ENCODE measurements around the gene LYSET. TPM values are rescaled to one million over a fixed set of nuclear protein-coding genes. Genes with fewer than 3 reads are reported as not detected.

The LYSET gene
- total and polyA plus RNA-seq, 4 donors, result 7.6 to 27.4 (median 26.7) TPM

GRCh38 chr14:93175492-93175891 is 9.6 kb upstream of the LYSET start:
- Histone ChIP-seq H3K36me3 (ENCODE audit: control insufficient read depth in 4 of 4, insufficient read depth in 4 of 4, low read length in 4 of 4) (no peaks in the 10 kb centered on the region), H3K9ac (ENCODE audit: insufficient read depth in 1 of 2, low read length in 2 of 2) (no peak overlapping the region), H3K4me3 (no peak overlapping the region), H3K9me3 (ENCODE audit: control insufficient read depth in 4 of 4, insufficient read depth in 3 of 4, low read length in 3 of 4) (no peaks in the 10 kb centered on the region), H3K27me3 (ENCODE audit: control insufficient read depth in 3 of 3, insufficient read depth in 3 of 3, low read length in 2 of 3) (peaks cover 0 to 4% (median 0%) of the 10 kb centered on the region in 3 donors), H3K27ac (ENCODE audit: low read depth in 1 of 2, low read length in 1 of 2) (no peak overlapping the region), H3K4me1 (ENCODE audit: control insufficient read depth in 5 of 5, insufficient read depth in 5 of 5, low read length in 5 of 5) (no peaks in the 10 kb centered on the region)
- ATAC-seq (ENCODE audit: insufficient read depth, low FRiP score) (no peak), DNase-seq (no peak)
- 84 to 87% methylated on average over 6 of the region's 6 CpGs for WGBS, 2 donors
- TF ChIP-seq, protein P1, sequence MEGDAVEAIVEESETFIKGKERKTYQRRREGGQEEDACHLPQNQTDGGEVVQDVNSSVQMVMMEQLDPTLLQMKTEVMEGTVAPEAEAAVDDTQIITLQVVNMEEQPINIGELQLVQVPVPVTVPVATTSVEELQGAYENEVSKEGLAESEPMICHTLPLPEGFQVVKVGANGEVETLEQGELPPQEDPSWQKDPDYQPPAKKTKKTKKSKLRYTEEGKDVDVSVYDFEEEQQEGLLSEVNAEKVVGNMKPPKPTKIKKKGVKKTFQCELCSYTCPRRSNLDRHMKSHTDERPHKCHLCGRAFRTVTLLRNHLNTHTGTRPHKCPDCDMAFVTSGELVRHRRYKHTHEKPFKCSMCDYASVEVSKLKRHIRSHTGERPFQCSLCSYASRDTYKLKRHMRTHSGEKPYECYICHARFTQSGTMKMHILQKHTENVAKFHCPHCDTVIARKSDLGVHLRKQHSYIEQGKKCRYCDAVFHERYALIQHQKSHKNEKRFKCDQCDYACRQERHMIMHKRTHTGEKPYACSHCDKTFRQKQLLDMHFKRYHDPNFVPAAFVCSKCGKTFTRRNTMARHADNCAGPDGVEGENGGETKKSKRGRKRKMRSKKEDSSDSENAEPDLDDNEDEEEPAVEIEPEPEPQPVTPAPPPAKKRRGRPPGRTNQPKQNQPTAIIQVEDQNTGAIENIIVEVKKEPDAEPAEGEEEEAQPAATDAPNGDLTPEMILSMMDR (IDR thresholded peaks at IDR 0.05; ENCODE audit: control extremely low read depth, extremely low read depth), result no peak

- Histone ChIP-seq H3K27ac (ENCODE audit: low read depth in 1 of 2, low read length in 1 of 2) (peak overlapping the region; percentile 94 to 100), H3K9me3 (ENCODE audit: control insufficient read depth in 4 of 4, insufficient read depth in 3 of 4, low read length in 3 of 4) (peaks cover 0 to 2% (median 0%) of the 10 kb centered on the region in 4 donors), H3K4me3 (peak overlapping the region; percentile 99), H3K4me1 (ENCODE audit: control insufficient read depth in 5 of 5, insufficient read depth in 5 of 5, low read length in 5 of 5) (peaks cover 3 to 17% (median 9%) of the 10 kb centered on the region in 5 donors), H3K27me3 (ENCODE audit: control insufficient read depth in 3 of 3, insufficient read depth in 3 of 3, low read length in 2 of 3) (no peaks in the 10 kb centered on the region), H3K9ac (ENCODE audit: insufficient read depth in 1 of 2, low read length in 2 of 2) (peak overlapping the region; percentile 66 to 90), H3K36me3 (ENCODE audit: control insufficient read depth in 4 of 4, insufficient read depth in 4 of 4, low read length in 4 of 4) (peaks cover 4 to 10% (median 7%) of the 10 kb centered on the region in 4 donors)
- DNase-seq, result peak in 1 of 3 donors; percentile 8
- no peak for ATAC-seq (ENCODE audit: insufficient read depth, low FRiP score)
- TF ChIP-seq, protein P1 (IDR thresholded peaks at IDR 0.05; ENCODE audit: control extremely low read depth, extremely low read depth), result no peak
- 43 to 46% methylated on average over 17 of the region's 17 CpGs for WGBS, 2 donors
Measured at GRCh38 chr14:93183596-93184317, 1.4 kb upstream of the LYSET start.

DNA sequence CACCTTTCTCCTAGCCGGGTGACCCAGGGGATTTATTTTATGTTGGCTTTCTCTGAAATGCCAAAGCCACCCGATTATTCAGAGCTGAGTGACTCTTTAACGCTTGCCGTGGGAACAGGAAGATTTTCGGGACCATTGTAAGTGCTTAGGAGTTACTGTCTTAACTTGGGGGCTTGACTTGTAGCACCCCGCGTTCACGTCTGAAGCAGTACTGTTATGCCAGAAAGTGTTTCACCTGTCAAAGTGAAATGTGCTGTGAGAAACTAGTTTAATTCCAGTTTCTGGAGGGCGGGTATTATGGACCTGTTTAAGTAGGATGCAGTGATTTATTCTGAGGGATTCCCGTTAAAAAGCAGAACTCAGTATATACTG is 218 bp downstream of the LYSET start:
- Histone ChIP-seq H3K27me3 (ENCODE audit: control insufficient read depth in 3 of 3, insufficient read depth in 3 of 3, low read length in 2 of 3) (no peaks in the 10 kb centered on the region), H3K4me3 (peak overlapping the region; percentile 82), H3K9me3 (ENCODE audit: control insufficient read depth in 4 of 4, insufficient read depth in 3 of 4, low read length in 3 of 4) (peaks cover 0 to 2% (median 0%) of the 10 kb centered on the region in 4 donors), H3K4me1 (ENCODE audit: control insufficient read depth in 5 of 5, insufficient read depth in 5 of 5, low read length in 5 of 5) (peaks cover 3 to 17% (median 9%) of the 10 kb centered on the region in 5 donors), H3K27ac (ENCODE audit: low read depth in 1 of 2, low read length in 1 of 2) (peak overlapping the region; percentile 94 to 100), H3K36me3 (ENCODE audit: control insufficient read depth in 4 of 4, insufficient read depth in 4 of 4, low read length in 4 of 4) (peaks cover 4 to 14% (median 7%) of the 10 kb centered on the region in 4 donors), H3K9ac (ENCODE audit: insufficient read depth in 1 of 2, low read length in 2 of 2) (peak overlapping the region; percentile 76 to 86)
- WGBS, 2 donors, result 0% methylated on average over 10 of the region's 10 CpGs
- ATAC-seq (ENCODE audit: insufficient read depth, low FRiP score), result no peak
- TF ChIP-seq, protein P1 (IDR thresholded peaks at IDR 0.05; ENCODE audit: control extremely low read depth, extremely low read depth), result no peak
- DNase-seq, result no peak
